Left cardiac atrium (tissue), 4 donors: Measurements from ENCODE around the gene SFRP5. TPM values are rescaled to one million over a fixed set of nuclear protein-coding genes. Genes with fewer than 3 reads are reported as not detected.

Experiments used
- ATAC-seq, 2 donors: fragments of 200-7000 bp; cut with Tn5 transposase; one replicate each; pipeline ENCODE4 v1.9.1; 2020; ENCODE audit warnings: mild to moderate bottlenecking in 2 of 2, moderate library complexity in 2 of 2
- DNase-seq: peaks from one replicate; pipeline ENCODE4 v3.0.0-alpha.2; 2020
- intact Hi-C, 2 donors: fragments of 100-400 bp; cut with DNase I; formaldehyde crosslinking; loops; one replicate each; pipeline versions ENCODE4 v1.14.1 to v1.15.1; 2022 to 2023
- total RNA-seq, 2 donors: library from RNA; stranded (reverse); fragmentation: NEBNext Ultra II Directional; extraction: Animal tissue kit (Norgen Biotek cat#: 25700); gene quantifications; one replicate each; pipeline ENCODE4 v1.2.1, GENCODE V29; 2021
- donor health status: DM: no; HTN: yes; CAD: no.
- donor health status: DM: no; HTN: yes; CAD: no; lungs with severe emphysema.
- donor health status: DM: yes; HTN: yes; CAD: no.
- donor health status: Dilated cardiomyopathy.

Gene SFRP5
- total RNA-seq, 2 donors from 2014 or later = 38.9 to 83.6 TPM

DNA sequence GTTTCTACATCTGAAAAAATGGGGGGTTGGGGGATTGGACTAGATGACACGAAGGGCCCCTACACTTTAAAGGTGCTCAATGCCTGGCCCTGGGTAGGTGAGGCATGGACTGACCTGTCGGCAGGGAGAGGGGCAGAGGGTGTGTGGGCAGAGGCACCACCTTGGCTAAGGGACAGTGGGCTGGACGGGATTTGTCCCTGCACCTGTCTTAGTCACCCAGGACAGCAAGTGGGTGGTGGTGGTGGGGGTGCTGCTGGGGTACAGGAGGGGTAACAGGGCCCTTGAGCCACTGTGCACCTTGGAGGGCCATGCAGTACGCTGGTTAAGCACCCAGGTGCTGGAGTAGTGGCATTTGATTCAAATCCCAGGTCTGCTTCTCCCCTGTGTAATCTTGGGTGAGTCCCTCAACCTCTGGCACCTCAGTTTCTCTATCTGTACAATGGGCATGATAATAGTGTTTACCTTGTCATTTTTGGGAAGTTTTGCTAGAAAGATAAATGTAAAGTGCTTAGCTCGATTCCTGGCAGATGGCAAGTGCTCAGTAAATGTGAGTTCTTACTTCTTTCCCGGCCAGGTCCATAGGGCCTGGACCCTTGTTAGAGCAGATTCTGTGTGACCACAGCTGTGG lies 18.1 kb upstream of the SFRP5 start:
- ATAC-seq (no peak), DNase-seq (no peak)
- intact Hi-C loops = loop anchor here (5.0 kb wide), 2 partner anchors 33 to 77 kb away; no protein-coding TSS in a partner anchor

GRCh38 chr10:97788552-97789442 lies 17.0 kb upstream of the SFRP5 start:
- ATAC-seq (peak; percentile 86 to 89), DNase-seq (peak; percentile 86)
- intact Hi-C loops = no loop called here

DNA sequence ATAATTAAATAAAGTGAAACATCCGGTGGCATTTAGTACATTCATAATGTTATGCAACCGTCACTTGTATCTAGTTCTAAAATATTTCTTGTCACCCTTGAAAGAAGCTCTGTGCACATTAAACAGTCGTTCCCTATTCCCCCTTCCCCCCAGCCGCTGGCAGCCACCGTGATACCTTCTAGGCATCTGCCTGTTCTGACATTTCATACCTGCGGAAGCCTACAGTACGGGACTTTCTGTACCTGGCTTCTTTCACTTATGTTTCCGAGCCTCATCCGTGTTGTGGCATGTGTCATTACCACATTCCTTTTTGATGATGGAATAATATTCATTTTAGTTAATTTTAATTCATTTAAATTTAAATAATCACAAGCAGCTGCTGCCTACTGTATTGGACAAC lies 13.9 kb upstream of the SFRP5 start:
- no peak for ATAC-seq
- intact Hi-C loops = no loop called here
- DNase-seq = no peak

DNA sequence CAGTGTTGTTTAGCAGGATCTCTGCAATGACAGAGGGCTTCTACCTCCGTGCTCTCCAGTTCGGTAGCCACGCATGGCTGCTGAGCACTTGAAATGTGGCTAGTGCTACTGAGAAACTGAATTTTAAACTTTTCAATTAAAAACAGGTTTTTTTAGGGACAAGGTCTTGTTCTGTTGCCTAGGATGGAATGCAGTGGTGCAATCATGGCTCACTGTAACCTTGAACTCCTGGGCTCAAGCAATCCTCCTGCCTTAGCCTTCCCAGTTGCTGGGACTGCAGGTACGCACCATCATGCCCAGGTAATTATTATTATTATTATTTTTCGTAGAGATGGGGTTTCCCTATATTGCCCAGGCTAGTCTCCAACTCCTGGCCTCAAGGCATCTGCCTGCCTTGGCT lies 13.4 kb upstream of the SFRP5 start:
- intact Hi-C loops = no loop called here
- no peak for ATAC-seq

DNA sequence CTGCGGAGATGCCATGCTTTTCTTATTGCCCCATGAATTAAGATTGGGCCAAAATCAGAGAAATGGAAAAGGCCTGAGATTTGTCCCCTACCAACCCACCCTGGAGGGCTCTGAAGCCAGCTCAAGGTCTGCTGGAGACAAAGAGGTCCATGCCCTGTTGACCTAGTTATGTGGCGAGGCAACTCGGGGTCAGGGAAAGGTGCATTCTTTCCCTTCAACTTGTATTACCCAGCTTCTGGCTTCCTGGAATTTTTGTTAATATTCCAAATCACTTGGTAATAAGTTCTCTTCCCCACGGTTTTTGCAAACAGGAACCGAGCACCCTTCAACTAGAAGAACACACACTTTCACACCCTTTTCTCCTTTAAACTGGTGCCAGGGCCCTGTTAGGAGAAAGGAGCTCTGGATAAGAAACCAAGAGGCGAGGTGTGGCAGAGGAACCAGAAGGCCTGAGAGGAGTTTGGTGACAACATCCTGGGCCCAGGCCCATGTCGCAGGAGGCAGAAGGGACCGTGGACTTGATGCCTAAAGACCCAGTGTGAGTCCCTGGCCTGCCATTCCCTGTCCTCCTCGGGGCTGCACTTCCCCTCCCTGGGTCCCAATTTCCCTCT lies 12.5 kb upstream of the SFRP5 start:
- DNase-seq (no peak), ATAC-seq (peak; percentile 3 to 9)
- intact Hi-C loops = no loop called here

More for the DNA sequence above, 13.4 kb upstream of the SFRP5 start:
- DNase-seq = no peak

DNA sequence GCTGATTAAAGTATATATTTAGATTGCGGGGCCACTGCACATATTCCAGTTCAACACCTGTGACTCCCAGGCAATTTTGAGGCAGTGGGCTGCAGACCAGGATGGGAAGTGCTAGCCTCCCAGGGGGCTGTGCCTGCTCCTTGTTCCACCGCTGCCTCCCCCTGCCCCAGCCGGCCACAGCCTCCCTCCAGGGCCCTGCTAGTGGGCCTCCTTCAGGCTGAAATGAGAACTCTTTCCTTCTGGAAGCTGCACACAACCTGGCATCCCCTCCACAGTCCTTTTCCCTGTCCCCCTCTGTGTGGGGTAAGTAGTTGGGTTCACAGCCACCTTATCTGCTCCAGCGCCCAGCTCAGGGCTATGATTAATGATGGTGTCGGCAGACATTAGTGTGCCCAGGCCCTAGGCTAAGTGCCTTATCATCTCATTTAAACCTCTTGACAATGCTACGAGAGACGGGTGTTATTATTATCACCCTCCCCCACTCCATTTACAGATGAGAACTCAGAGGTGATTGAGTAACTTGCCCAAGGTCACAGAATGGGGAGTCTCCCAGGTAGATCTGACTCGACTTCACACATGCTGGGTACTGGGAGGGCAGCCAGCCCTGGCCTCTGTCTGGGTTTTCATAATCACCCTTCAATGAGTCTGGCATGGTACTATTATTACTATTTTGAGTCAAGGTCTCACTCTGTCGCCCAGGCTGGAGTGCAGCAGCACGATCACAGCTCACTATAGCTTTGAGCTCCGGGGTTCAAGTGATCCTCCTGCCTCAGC lies 10.8 kb upstream of the SFRP5 start:
- intact Hi-C loops = no loop called here
- ATAC-seq = peak; percentile 70 to 76
- no peak for DNase-seq

DNA sequence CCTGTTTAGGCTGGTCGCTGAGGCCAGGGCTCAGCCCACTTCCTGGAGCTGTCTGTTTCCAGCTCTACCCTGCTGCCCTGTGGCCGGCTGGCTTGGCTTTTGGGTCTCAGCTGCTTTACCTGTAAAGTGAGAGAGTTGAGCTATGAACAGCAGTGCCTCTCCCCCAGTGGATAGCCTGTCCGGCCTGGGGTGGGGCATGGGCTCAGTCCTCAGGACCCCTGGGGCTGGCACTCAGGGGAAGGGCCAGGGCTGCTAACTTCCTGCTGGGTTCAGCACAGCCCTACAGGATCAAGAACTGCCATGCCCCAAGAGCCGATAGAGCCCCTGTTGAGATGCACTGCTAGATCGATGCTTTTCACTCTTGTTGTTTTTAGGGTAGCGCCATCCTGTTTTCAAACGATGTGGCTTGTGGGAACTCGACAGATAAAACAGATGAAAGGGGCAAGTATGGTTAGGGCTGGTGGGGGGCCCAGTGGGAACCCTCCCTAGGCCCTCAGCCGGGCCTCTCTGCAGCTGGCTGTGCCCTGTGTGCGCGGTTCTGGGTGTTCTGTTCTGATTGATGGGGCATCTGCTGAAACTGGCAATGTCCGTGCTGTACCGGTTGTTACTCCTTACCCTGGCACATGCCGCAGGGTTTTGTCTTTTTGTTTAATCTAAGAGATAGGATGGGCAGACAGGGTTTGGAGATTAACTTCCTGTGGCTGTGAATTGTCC lies 10.0 kb upstream of the SFRP5 start:
- DNase-seq (no peak), ATAC-seq (peak; percentile 18 to 27)
- intact Hi-C loops = no loop called here

DNA sequence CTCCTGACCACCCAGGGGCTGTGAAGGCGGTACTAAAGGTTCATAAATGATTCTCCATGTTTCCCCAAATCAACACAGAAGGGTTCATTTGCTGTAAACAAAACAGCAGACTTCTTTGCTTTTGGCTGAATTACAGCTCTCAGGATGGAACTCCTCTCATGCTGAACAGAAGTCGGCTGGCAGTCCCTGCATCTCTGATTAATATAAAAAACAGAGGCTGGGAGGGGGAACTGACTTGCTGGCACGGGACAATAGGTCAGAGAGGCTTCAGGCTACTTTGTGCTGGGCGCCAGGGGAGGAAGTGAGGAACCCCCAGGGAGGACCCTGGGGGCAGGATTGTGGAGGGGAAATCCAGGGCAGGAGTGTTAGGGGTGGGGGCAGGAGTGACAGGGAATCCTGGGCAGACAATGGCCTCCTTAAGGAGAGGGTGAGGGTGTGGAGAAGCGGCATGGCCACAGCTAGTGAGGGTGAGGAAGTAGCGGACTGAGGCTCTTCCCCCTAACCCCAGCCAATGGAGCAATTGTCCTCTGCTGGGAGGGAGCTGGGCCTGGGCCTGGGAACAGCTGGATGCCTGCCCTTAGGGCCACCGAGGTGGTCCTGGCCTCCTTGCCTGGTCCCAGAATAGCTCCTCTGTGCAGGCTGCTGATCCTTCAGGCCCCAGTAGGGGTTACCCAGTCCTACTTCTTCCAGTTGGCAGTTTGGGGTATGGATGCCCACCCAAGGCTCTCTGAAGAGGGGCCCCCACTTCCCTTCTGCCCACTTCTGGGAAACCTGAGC lies 9.2 kb upstream of the SFRP5 start:
- DNase-seq = peak; percentile 58
- ATAC-seq = peak; percentile 36 to 56
- intact Hi-C loops = no loop called here

DNA sequence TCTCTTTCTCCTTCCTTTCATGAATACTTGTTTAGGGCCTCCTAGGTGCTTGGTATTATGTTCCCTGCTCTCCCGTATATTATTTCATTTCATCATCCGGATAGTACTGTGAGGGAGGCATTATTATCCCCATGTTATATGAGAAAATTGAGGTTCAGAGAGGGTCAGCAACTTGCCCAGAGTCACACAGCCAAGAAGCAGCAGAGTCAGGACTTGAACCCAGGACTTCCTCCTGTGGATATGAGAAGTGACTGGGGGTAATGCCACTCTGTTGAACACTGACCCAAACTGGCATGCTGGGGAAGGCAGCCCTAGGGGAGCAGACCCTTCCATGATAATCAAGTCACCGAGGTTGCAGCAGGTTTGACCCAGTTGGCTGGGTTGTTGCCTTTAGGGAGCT lies 8.2 kb upstream of the SFRP5 start:
- DNase-seq = no peak
- intact Hi-C loops = no loop called here
- ATAC-seq = no peak

GRCh38 chr10:97779492-97779891 lies 7.7 kb upstream of the SFRP5 start:
- intact Hi-C loops = no loop called here
- ATAC-seq (no peak), DNase-seq (no peak)

DNA sequence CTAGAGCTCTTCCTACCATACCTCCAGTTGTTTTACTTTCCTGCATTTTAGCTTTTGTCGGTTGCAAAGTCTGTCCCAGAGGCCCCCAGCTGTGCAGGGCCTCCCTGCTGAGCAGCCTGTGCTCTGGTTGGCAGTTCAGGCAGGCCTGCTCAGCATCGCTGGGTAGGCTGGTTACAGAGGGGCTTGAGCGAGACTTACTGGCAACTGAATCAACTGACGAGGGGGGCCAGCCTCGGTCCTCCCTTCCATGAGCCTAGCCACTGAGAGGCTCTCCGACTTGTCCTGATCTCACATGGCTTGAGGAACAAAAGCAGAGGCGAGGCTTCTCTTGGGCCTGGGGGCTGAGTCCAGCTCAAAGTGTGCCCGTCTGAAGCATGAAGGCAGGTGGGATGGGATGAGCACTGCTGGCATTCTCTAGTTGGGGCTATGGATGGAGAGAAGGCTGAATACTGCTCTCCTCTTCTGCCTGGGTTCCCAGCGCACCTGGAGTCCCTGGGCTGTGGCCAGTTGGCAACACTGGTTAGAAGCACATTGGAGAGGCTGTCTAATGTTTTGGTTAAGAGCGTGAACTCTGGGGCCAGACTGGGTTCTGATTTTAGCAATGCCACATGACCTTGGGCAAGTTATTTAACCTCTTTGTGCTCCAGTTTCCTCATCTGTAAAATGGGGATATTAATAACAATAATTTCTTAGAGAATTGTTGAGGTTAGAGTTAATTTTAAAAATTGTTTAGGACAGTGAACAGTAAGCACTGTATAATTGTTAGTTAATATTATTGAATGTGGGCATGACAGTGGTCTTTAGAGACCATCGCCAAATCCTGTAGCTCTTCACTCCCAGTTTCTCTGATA lies 6.9 kb upstream of the SFRP5 start:
- intact Hi-C loops = no loop called here
- ATAC-seq (no peak), DNase-seq (no peak)

DNA sequence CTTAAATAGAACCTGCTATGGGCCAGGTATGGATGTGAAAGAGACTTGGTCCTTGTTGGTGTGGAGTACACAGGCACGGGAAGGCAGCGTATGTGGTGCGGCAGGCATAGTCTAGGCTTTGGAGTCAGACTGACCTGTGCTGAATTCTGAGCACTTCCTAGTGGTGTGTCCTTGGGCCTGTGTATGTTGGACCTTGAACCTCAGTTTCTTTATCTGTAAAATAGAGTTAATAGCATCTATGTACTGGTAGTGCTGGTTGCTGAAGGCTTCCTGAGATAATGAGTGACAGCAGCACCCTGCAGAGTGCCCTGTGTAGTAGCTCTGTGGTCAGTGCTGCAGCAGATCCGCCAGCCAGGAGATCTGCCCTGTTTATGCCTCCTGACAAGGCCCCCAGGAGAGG lies 5.3 kb upstream of the SFRP5 start:
- ATAC-seq (no peak), DNase-seq (no peak)
- intact Hi-C loops = no loop called here

GRCh38 chr10:97774811-97775294 lies 3.1 kb upstream of the SFRP5 start:
- no peak for ATAC-seq
- DNase-seq = no peak
- intact Hi-C loops = no loop called here

- ATAC-seq = no peak
- DNase-seq = no peak
- intact Hi-C loops = no loop called here
These were observed 1.3 kb upstream of the SFRP5 start for GRCh38 chr10:97773096-97773495.

- ATAC-seq = peak; percentile 8 to 20
- no peak for DNase-seq
- intact Hi-C loops = no loop called here
These were observed 526 bp downstream of the SFRP5 start for GRCh38 chr10:97771055-97771891.

DNA sequence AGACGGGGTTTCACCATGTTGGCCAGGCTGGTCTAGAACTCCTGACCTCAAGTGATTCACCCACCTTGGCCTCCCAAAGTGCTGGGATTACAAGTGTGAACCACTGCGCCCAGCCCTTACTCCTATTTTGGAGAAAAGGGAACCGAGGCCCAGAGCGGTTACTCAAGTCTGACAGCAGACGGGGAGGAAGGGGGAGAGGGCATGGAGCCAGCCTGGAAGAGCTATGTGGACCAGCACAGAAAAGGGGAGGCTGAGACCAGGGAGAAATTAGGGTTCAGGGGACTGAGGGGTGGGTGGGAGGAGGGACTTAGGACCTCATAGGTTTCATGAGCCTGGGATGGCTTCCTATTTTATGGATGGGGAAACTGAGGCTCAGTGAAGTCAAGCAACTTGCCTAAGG lies 1.5 kb downstream of the SFRP5 start:
- DNase-seq (no peak), ATAC-seq (no peak)
- intact Hi-C loops = no loop called here
